A204.1 (cell line): ENCODE data around the gene ACBD5.
"Not testable (repeated sequence)": the region's sequence is repeated elsewhere in the genome, so short reads cannot be mapped to it uniquely, and the experiment has no call there.

Experiments used
- FAIRE-seq: peaks from 2 replicates; lab custom pipeline; 2012; peaks lifted over from hg19 to GRCh38; lab: Jason Lieb, UNC

Gene ACBD5

GRCh38 chr10:27241010-27241651, 534 bp upstream of the ACBD5 start:
- FAIRE-seq: no peak

- FAIRE-seq: not testable (repeated sequence)
Observed at GRCh38 chr10:27237531-27237930, 3.1 kb downstream of the ACBD5 start.

DNA sequence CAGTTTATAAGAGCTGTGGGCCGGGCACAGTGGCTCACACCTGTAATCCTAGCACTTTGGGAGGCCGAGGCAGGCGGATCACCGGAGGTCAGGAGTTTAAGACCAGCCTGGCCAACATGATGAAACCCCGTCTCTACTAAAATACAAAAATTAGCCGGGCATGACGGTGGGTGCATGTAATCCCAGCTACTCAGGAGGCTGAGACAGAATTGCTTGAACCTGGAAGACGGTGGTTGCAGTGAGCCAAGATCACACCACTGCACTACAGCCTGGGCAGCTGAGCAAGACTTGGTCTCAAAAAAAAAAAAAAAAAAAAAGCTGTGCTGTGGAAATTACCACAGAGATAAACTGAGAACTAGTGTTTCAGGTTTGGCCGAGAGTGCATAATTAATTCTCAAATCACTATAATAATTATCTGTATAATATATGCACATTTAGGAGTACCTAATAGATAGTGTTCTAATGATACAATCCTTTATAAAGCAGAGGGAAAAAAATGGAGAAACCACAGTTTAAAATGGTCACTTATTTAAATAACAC, 3.9 kb downstream of the ACBD5 start:
- not testable (repeated sequence) for FAIRE-seq

DNA sequence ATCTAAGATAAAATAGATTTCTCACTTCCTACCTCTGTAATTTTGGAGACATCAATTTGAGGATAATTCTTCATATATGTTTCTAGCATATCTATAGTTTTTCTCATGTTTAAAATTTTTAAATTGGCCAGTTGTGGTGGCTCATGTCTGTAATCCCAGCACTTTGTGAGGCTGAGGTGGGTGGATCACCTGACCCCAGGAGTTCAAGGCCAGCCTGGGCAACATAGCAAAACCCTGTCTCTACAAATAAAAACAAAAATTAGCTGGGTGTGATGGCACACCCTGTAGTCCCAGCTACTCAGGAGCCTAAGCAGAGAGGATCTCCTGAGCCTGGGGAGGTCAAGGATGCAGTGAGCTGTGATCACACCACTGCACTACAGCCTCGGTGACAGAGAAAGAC, 4.9 kb downstream of the ACBD5 start:
- FAIRE-seq: no peak

DNA sequence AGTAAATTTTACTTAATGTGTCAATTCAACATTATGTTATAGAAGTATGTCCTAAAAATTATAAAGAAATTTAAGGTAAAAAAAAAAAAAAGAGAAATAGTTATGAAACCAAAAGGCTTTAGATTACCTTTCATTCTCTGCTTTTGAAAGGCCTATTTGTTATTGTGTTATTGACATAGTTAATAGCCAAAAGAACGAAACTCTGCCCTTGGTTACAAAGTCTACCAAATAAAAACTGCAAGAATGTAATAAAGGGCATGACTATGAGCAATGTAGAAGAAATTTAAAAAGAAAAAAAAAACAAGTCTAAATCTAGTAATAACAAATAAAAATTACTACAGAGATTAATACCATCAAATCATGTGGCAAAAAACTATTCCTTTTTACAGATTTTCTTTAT, 10.6 kb downstream of the ACBD5 start:
- FAIRE-seq: peak; percentile 23

- no peak for FAIRE-seq
Observed at GRCh38 chr10:27225642-27226257, 14.8 kb downstream of the ACBD5 start.

DNA sequence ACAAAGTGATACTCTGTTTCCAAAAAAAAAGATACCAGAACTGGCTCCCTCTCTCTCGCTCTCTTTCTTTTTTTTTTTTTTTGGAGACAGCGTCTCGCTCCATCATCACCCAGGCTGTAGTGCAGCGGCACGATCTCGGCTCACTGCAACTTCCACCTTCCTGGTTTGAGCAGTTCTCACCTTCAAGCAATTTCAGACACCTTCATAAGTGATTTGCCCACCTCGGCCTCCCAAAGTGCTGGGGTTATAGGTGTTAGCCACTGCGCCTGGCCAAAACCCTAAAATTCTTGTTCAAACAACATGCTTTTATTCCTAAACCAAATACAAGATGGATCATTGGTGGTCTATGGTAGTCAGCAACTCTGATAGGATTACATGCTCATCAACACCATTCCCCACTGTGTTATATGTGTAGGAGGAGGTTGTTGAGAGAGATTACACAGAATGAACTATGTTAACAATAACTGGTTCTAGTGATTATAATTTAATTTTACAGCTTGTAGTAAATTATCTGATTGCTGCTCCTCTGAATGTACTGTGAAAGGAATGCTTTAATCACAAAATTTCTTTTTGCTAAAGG, 15.5 kb downstream of the ACBD5 start:
- no peak for FAIRE-seq

- FAIRE-seq: peak; percentile 68
Observed at GRCh38 chr10:27223964-27224363, 16.6 kb downstream of the ACBD5 start.

DNA sequence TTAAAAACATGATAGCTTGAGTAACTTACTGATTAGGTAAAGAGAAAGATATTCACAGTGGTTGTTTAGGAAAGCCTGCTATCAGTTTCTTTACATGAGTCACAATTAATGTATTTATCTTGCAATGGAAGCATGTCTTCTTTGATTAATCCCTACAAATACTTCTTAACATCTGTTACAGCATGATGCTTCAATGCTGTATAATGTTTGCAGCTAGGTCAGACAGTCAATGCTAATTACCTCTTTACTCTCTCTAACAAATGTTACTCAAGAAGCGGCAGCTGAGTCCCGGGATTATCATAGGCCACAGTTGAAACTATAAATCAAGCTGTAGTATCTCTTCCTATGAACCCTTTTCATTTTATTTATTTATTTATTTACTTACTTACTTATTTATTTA, 33.2 kb downstream of the ACBD5 start:
- no peak for FAIRE-seq

DNA sequence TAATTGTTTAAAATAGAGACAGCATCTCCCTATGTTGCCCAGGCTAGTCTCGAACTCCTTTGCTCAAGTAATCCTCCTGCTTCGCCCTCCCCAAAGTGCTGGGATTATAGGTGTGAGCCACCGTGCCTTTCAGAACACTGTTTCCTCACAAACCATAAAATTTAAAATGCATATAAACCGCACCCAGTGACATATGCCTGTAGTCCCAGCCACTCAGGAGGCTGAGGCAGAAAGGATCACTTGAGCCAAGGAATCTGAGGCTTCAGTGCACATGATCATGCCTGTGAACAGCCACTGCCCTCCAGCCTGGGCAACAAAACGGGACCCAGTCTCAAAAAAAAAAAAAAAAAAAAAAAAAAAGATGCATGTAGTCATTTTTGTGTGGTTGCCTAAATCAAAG, 36.8 kb downstream of the ACBD5 start:
- no peak for FAIRE-seq

DNA sequence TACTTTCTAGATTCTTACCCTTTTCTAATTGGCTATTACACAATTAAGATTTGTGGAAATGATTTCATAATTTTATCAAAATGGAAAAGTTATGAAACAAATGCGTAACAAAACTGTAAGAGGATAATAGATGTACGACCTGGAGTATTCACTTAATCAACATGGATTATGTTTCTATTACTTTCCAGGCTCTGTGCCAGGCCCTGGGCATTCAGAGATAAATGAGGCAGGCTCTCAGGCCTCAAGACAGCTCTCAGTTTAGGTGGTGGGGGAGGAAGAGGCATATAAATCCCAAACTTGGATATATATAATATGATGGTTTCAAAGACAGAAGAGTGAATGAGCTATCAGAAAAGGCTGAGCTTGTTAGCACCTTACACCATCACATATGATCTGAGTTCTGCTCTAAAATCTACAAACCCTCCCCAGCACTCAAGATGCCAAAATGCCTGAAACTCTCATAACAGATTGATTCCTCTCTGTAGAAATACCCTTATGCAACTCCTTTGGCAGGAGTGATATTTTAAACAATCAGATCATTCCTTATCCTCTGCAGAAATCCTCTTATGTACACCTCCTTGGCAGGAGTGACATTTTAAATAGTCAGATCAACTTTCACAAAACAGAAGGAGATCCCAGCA, 42.5 kb downstream of the ACBD5 start:
- no peak for FAIRE-seq

DNA sequence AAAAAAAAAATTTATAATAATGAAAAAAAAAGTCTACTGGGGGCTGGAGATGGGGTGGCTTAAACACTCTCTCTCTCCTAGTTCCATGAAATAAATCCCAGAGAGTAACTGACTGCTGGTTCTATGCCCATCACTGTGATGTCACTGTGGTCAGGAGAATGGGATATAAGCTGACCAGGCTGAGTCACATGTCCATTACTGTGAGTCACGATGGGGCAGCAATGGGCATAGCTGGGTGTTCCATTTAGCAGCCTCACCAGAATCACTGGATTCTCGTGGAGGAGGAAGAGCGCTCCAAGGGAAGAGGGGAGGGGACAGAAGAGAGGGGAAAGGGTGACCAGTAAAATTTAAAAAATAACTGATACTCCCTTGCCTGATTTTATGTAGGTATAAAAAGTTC, 48.3 kb downstream of the ACBD5 start:
- FAIRE-seq: no peak

DNA sequence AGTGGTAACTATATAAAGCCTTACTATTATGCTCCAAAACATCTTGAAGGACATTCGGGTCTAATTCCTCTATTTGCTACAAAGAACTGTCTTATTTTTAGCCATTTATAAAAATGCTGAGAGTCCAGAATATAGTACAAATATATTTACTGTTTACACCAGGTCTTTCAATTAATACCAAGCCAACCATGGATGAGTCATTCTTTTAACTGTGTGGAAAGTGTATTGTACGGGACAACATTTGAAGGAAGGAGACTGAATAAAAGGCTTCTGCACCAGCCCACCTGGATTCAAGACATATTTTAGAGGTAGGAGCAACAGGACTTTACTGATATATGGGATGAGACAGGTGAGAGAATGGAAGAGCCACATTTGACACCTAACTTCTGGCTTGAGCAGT, 50.1 kb downstream of the ACBD5 start:
- FAIRE-seq: no peak

DNA sequence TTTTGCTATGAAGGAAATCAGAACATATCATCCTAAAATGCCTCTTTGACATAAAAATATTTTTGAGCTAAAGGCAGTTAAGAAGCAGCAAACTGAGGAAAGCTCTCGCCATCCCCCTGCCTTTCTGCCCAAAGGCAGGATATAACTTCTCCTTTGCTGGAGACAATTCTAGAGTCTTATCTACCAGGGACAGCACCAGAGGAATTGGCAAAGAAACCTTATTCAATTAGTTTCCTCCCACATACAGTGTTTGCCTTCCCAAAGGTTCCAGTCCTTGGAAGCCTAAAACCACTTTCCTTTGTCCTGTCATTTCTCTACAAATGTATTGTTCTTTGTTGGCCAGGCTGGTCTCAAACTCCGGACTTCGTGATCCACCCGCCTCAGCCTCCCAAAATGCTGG, 51.7 kb downstream of the ACBD5 start:
- no peak for FAIRE-seq

DNA sequence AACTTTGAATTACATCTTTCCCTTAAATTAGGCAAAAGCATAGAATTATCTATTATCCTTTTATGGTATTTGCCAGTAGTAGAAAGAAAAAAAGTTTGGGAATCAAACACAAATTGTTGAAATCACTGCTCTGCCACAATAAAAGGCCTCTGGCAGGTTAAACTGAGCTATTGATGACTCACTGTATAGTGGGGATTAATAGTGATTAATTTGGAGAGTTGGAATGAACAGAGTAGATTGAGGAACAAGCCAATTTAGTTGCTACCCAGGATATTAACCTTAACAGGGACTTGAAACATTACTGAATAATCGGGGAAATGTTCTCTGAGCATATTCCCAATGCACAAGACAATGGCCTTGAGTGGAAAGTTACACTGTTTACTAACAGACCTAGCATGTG, 52.3 kb downstream of the ACBD5 start:
- no peak for FAIRE-seq

GRCh38 chr10:27169849-27170248, 70.7 kb downstream of the ACBD5 start:
- no peak for FAIRE-seq

- FAIRE-seq: no peak
Observed at GRCh38 chr10:27158421-27158820, 82.2 kb downstream of the ACBD5 start.

DNA sequence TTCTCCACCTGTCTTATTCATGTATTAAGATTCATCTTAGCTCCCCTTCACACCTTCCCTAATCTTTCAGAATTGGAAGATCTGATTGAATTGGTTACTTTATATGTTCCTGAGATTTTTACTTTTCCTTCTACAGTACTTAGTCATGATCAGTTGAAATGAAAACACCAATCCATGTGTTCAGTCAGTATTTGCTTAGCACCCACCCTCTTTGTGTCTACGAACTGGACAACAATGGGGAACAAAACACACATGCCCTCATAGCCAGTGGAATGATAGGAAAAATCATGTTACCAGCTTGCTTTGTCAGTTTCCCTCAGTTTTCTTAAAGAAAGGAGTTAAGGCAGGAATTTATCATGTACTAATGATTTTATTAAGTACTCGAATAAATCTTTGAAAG, 83.4 kb downstream of the ACBD5 start:
- no peak for FAIRE-seq

DNA sequence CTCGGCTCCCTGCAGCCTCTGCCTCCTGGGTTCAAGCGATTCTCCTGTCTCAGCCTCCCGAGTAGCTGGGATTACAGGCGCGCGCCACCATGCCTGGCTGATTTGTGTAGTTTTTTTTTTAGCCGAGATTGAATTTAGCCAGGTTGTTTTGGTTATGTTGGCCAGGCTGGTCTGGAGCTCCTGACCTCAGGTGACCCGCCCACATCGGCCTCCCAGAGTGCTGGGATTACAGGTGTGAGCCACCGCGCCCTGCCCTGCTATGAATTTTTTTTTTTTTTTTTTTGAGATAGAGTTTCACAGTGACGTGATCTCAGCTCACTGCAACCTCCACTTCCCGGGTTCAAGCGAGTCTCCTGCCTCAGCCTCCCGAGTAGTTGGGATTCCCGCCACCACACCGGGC, 84.0 kb downstream of the ACBD5 start:
- FAIRE-seq: not testable (repeated sequence)

- FAIRE-seq: no peak
Observed at GRCh38 chr10:27155066-27155754, 85.4 kb downstream of the ACBD5 start, which contains the start of gene MASTL. MASTL (plus strand) TSS chr10:27155352; CDS start chr10:27155427, 75 bp downstream.

DNA sequence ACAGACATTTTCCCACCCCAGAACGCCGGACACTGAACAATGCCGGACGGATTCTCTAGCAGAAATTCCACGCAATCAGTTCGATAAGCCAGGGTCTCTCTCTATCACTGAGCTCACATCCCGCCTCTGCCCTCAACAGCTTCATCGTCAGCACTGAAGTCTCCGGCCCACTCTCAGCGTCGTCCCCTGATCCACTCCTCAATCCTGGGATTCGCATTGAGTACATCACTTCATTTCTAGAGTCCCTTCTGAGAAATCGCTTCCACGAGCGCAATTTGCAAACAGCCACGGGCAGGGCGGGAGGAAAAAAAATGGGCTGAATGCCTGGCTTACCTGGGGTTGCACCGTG, 86.8 kb downstream of the ACBD5 start:
- no peak for FAIRE-seq

DNA sequence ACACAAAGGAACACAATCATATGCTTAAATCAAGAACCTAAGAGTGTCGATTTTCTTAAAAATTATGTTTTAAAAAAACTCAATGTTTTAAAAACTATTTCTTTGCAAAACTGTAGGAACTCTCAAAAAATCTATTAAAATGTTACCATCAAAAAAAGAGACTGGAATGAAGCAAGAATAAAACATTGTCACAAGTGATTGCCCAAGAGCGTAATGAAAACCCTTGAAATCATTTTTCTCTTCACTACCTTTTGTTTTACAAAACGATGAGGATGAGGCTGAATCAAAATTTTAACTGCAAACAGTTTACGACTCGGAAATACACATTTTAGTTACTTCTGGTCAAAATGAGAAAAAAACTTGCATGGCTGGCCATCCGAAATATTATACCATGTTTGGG, 87.3 kb downstream of the ACBD5 start:
- no peak for FAIRE-seq

- no peak for FAIRE-seq
Observed at GRCh38 chr10:27152687-27153086, 87.9 kb downstream of the ACBD5 start.
